Right hindlimb (tissue), 1 donor: ENCODE results near the gene ELOA.
"Not testable (repeated sequence)": the region's sequence is repeated elsewhere in the genome, so short reads cannot be mapped to it uniquely, and the experiment has no call there.

Experiments
- DNase-seq: peaks from one replicate; pipeline ENCODE4 v3.0.0-alpha.2; 2018

Gene ELOA, protein sequence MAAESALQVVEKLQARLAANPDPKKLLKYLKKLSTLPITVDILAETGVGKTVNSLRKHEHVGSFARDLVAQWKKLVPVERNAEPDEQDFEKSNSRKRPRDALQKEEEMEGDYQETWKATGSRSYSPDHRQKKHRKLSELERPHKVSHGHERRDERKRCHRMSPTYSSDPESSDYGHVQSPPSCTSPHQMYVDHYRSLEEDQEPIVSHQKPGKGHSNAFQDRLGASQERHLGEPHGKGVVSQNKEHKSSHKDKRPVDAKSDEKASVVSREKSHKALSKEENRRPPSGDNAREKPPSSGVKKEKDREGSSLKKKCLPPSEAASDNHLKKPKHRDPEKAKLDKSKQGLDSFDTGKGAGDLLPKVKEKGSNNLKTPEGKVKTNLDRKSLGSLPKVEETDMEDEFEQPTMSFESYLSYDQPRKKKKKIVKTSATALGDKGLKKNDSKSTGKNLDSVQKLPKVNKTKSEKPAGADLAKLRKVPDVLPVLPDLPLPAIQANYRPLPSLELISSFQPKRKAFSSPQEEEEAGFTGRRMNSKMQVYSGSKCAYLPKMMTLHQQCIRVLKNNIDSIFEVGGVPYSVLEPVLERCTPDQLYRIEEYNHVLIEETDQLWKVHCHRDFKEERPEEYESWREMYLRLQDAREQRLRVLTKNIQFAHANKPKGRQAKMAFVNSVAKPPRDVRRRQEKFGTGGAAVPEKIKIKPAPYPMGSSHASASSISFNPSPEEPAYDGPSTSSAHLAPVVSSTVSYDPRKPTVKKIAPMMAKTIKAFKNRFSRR

DNA sequence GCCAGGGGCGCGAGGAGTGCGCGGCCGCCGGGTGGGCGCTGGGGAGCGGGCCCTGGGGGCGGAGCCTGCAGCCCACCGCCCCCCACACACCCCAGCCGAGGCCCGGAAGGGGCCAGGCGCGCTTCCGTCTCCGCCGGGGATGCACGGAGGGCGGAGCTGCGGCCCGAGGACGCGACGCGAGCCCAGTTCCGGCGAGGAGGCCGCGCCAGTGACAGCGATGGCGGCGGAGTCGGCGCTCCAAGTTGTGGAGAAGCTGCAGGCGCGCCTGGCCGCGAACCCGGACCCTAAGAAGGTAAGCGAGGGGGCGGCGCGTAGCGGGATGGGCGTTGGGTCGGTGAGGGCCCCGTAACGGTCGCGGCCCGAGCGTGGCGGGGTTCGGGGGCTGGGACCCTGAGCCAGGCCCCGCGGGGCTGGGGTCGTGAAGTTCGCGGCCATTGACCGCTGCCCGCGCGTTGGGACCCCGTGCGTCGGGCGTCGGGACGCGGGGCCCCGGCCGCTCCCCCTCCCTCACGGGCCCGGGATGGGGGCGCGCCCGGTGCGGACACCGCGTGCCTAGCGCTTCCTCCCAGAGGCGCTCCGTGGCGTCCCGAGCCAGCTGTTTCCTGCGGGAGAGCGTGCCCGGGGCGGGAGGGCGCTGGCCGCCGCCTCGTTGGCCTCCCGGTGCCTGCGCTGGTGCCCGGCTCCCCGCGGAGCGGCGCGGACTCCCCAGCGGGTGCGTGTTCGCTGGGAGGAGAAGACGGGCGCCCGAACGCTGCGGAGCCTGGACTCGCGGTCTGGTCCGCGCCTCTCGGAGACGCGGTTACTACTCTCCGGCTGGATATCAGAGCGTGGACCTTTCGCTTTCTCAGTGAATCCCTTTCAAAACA is at the start of gene ELOA:
TSS of gene ELOA (plus strand) at position 185 of the 866 bp plus-strand sequence. CDS start at position 218, 33 bp downstream.
- DNase-seq: peak; percentile 88

DNA sequence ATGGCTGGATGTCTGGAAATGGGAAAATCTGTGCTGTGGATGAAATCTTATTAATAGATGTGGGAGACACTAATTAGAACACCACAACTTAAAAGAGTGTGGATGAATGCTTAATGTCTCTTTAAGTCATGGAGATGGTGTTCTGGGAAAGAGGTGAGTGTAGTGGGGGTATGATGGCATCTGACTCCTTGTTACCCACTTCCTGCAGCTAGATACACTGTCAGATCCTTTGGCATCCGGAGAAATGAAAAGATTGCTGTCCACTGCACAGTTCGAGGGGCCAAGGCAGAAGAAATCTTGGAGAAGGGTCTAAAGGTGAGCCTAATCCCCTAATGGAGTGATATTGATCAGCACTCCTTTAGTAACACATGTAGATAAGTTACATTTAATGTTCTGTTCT is 49.7 kb upstream of the ELOA start:
- DNase-seq: no peak

- DNase-seq: no peak
Measured at GRCh38 chr1:23694371-23694770, 48.9 kb upstream of the ELOA start.

- DNase-seq: no peak
Measured at GRCh38 chr1:23695667-23696066, 47.6 kb upstream of the ELOA start.

- DNase-seq: no peak
Measured at GRCh38 chr1:23696335-23696989, 46.8 kb upstream of the ELOA start.

DNA sequence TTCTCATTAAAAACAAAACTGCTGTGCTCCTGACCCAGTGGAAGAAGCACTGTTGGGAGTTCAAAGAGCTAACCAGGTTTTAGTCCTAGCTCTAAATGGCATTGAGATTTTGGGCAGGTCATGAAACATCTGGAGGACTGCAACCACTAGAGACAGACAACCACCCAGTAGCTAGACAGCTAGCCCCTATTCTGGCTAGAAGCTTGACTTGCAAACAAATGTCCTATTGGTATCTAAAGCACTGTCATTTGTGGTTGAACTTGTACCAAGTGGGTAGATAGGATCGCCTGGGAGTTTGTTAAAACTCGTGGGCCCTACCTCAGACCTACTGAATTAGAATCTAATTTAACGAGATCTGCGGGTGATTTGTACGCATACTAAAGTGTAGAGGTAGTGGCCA is 44.8 kb upstream of the ELOA start:
- no peak for DNase-seq

GRCh38 chr1:23699280-23700179 is 43.7 kb upstream of the ELOA start:
- no peak for DNase-seq

DNA sequence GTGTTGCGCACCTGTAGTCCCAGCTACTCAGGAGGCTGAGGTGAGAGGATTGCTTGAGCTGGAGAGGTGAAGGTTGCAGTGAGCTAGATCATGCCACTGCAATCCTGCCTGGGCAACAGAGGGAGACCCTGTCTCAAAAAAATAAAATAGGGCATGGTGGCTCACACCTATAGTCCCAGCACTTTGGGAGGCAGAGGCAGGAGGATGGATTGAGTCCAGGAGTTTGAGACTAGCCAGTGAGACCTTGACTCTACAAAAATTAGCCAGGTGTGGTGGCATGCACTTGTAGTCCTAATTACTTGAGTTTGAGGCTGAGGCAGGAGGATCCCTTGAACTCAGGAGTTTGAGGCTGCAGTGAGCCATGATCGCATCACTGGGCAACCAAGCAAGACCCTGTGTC is 42.0 kb upstream of the ELOA start:
- no peak for DNase-seq

GRCh38 chr1:23701996-23702395 is 41.3 kb upstream of the ELOA start:
- no peak for DNase-seq

DNA sequence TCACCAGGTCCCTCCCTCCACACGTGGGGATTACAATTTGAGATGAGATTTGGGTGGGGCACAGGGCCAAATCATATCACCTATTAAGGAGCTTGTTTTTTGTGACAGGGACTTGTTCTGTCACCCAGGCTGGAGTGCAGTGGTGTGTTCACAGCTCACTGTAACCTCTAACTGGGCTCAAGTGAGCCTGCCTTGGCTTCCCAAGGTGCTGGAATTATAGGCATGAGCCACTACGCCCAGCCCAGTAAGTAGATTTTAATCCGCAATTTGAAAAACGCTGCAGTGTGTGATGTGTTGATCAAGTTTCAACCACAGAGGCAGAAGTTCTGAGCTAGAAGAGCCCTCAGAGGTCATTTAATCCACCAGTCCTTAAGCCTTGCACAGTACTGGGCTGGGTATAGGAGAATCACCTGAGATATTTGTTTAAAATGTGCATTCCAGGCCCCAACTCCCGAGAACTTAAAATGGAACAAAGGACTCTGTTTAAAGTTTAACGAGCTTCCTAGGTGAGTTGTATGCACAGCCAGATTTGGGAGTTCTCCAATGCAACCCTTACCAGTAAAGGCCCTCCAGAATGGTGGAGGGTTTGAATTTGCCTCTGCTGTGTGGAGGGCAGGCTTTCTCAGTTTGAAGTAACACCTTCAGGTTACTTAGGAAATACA is 38.3 kb upstream of the ELOA start:
- no peak for DNase-seq

GRCh38 chr1:23709229-23709628 is 34.0 kb upstream of the ELOA start:
- DNase-seq: no peak

DNA sequence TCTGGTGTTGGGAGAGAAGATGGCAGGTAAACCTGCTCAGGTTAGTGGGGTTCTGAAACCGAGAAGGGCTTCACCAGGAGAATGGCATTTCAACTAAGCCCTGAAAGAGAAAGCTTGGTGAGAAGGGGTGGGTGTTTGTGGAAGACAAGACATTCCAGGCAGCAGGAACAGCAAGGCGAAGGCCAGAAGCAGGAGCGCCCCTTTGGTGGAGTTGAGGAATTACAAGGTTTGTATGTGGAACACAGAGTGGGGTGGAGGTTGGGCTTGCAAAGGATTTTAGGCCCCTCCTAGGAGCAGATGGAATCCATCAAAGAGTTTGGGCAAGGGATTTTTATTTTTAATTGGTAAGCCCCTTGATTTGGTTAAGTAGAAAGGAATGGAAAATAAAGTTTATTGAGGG is 24.8 kb upstream of the ELOA start:
- no peak for DNase-seq

GRCh38 chr1:23719162-23719820 is 24.0 kb upstream of the ELOA start:
- DNase-seq: no peak

GRCh38 chr1:23720256-23720995 is 22.8 kb upstream of the ELOA start:
- DNase-seq: no peak

- DNase-seq: no peak
Measured at GRCh38 chr1:23722652-23723051, 20.6 kb upstream of the ELOA start.

DNA sequence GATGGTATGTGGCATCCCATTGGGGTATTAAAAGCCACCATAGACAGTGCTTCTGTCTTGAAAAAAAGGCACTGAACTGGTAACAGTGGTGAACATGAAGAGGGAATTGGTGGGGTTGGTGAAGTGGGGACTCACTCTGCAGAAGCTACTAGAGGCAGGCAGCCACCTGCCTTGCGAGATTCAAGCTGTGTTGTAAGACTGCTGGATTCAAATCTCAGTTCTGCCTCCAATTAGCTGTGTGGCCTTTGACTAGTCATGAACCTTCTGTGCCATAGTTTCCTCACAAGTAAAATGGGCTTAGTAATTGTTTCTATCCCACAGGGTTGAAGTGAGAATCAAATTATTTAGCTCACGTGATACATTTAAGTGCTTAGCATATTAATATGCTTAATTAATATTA is 16.6 kb upstream of the ELOA start:
- DNase-seq: no peak

DNA sequence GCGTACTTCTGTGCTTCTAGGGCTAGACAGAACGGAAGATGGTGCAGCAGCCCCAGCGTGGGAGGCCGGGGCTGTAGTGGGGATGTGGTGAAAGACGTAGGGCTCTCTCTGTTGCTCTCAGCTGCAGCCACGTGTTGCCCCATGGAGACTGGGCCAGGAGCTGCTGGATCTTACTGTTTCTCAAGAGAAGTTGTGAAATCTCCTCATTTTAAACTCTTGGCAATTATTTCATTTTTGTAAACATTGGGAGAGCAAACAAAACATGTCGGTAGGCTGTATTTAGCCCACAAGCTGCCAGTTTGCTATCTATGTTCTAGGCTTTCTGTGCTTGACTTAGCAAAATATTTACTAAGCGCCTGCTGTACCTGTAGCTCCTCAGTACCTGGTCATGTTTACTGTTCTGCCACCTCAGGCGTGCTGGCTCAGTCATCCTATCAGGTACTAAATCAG is 15.9 kb upstream of the ELOA start:
- no peak for DNase-seq

GRCh38 chr1:23732363-23733224 is 10.7 kb upstream of the ELOA start:
- no peak for DNase-seq

- not testable (repeated sequence) for DNase-seq
Measured at GRCh38 chr1:23733281-23733680, 10.0 kb upstream of the ELOA start.
